BLaER1 treated with 17β-estradiol and CSF1 and Interleukin-3, amounts not matched to agents 10 nM and 100 nM (cell line): ENCODE measurements around the gene RHOG.

Experiments used
- H3K27ac ChIP-seq, 11 experiments: shearing (Covaris generic); formaldehyde crosslinking; 2 replicates each; pipeline ENCODE4 v1.8.1; 2022
- H3K27me3 ChIP-seq, 11 experiments: shearing (Covaris generic); formaldehyde crosslinking; 2 replicates each; pipeline ENCODE4 v1.8.1; 2022
- H3K36me3 ChIP-seq, 11 experiments: shearing (Covaris generic); formaldehyde crosslinking; 2 replicates each; pipeline ENCODE4 v1.8.1; 2022
- H3K4me1 ChIP-seq, 10 experiments: shearing (Covaris generic); formaldehyde crosslinking; 2 replicates each; pipeline ENCODE4 v1.8.1; 2022
- H3K4me2 ChIP-seq, 11 experiments: shearing (Covaris generic); formaldehyde crosslinking; 2 replicates each; pipeline ENCODE4 v1.8.1; 2022
- H3K4me3 ChIP-seq, 10 experiments: shearing (Covaris generic); formaldehyde crosslinking; 2 replicates each; pipeline ENCODE4 v1.8.1; 2022
- H3K9ac ChIP-seq, 11 experiments: shearing (Covaris generic); formaldehyde crosslinking; 2 replicates each; pipeline ENCODE4 v1.8.1; 2022
- H3K9me3 ChIP-seq, 11 experiments: shearing (Covaris generic); formaldehyde crosslinking; replicated peaks in 1 of 11; 2 replicates each; pipeline ENCODE4 v1.8.1; 2022
- H4K20me1 ChIP-seq, 11 experiments: shearing (Covaris generic); formaldehyde crosslinking; 2 replicates each; pipeline ENCODE4 v1.8.1; 2022
- Cebpa-rat ChIP-seq, 11 experiments: shearing (Covaris generic); IDR thresholded peaks; 2 replicates each; pipeline ENCODE4 v1.8.1; 2022

The RHOG gene

GRCh38 chr11:3856856-3857553, 16.2 kb upstream of the RHOG start:
- peaks cover 0 to 11% (median 0%) of the 10 kb centered on the region in 11 experiments; a peak in 5 of 22 replicates for H3K27me3 ChIP-seq
- peak overlapping the region; percentile 81 to 91 (median 82) for H3K4me3 ChIP-seq
- peak overlapping the region; percentile 90 to 99 (median 98) for H3K4me2 ChIP-seq
- peaks cover 18 to 58% (median 46%) of the 10 kb centered on the region in 11 experiments; a peak in 17 of 22 replicates for H4K20me1 ChIP-seq
- H3K9ac ChIP-seq = peak overlapping the region in 8 of 11 experiments; percentile 85 to 98 (median 93); a peak in 13 of 22 replicates
- TF ChIP-seq Cebpa-rat (IDR thresholded peaks at IDR 0.05) = no peak
- peaks cover 77 to 83% (median 79%) of the 10 kb centered on the region in 10 experiments for H3K4me1 ChIP-seq
- no peaks in the 10 kb centered on the region for H3K9me3 ChIP-seq
- H3K36me3 ChIP-seq = peaks cover 0 to 10% (median 0%) of the 10 kb centered on the region in 11 experiments; a peak in 1 of 22 replicates
- peak overlapping the region in 3 of 11 experiments; percentile 88 to 93 (median 90); a peak in 4 of 22 replicates for H3K27ac ChIP-seq

GRCh38 chr11:3855808-3856491, 15.2 kb upstream of the RHOG start:
- H3K9me3 ChIP-seq = no peaks in the 10 kb centered on the region
- H3K4me1 ChIP-seq = peaks cover 66 to 72% (median 69%) of the 10 kb centered on the region in 10 experiments
- peak overlapping the region; percentile 81 to 97 (median 90) for H3K27ac ChIP-seq
- H3K4me3 ChIP-seq = peak overlapping the region; percentile 81 to 91 (median 82)
- TF ChIP-seq Cebpa-rat (IDR thresholded peaks at IDR 0.05) = no peak
- peak overlapping the region; percentile 85 to 98 (median 91) for H3K9ac ChIP-seq
- H3K4me2 ChIP-seq = peak overlapping the region; percentile 90 to 99 (median 98)
- peaks cover 0 to 11% (median 0%) of the 10 kb centered on the region in 11 experiments; a peak in 5 of 22 replicates for H3K27me3 ChIP-seq
- peaks cover 0 to 10% (median 0%) of the 10 kb centered on the region in 11 experiments; a peak in 1 of 22 replicates for H3K36me3 ChIP-seq
- H4K20me1 ChIP-seq = peaks cover 18 to 49% (median 41%) of the 10 kb centered on the region in 11 experiments; a peak in 17 of 22 replicates

GRCh38 chr11:3854977-3855807, 14.4 kb upstream of the RHOG start, which contains the start of gene STIM1:
STIM1 (plus strand) TSS chr11:3855664; CDS start chr11:3856271, 607 bp downstream.
- Histone ChIP-seq H3K27ac (peak within 1 kb of the TSS; percentile 81 to 97 (median 90)), H3K36me3 (peaks cover 0 to 10% (median 0%) of the 10 kb centered on the region in 11 experiments; a peak in 1 of 22 replicates), H3K4me1 (peaks cover 59 to 64% (median 61%) of the 10 kb centered on the region in 10 experiments), H3K4me2 (peak within 1 kb of the TSS; percentile 91 to 99 (median 98)), H3K4me3 (peak within 1 kb of the TSS; percentile 81 to 91 (median 82)), H3K27me3 (peaks cover 0 to 11% (median 0%) of the 10 kb centered on the region in 11 experiments; a peak in 5 of 22 replicates), H3K9me3 (no peaks in the 10 kb centered on the region), H3K9ac (peak within 1 kb of the TSS; percentile 85 to 98 (median 91)), H4K20me1 (peaks cover 11 to 41% (median 35%) of the 10 kb centered on the region in 11 experiments; a peak in 17 of 22 replicates)
- TF ChIP-seq Cebpa-rat (IDR thresholded peaks at IDR 0.05) = no peak

GRCh38 chr11:3854660-3854976, 13.9 kb upstream of the RHOG start:
- H3K4me3 ChIP-seq = peak overlapping the region; percentile 81 to 91 (median 82); a peak in 19 of 20 replicates
- H3K4me2 ChIP-seq = peak overlapping the region; percentile 68 to 99 (median 94)
- H3K4me1 ChIP-seq = peaks cover 53 to 59% (median 55%) of the 10 kb centered on the region in 10 experiments
- peaks cover 6 to 38% (median 30%) of the 10 kb centered on the region in 11 experiments; a peak in 17 of 22 replicates for H4K20me1 ChIP-seq
- no peaks in the 10 kb centered on the region for H3K9me3 ChIP-seq
- H3K36me3 ChIP-seq = peaks cover 0 to 9% (median 0%) of the 10 kb centered on the region in 11 experiments; a peak in 1 of 22 replicates
- no peak for TF ChIP-seq Cebpa-rat (IDR thresholded peaks at IDR 0.05)
- peak overlapping the region; percentile 81 to 97 (median 90) for H3K27ac ChIP-seq
- H3K27me3 ChIP-seq = peaks cover 0 to 11% (median 0%) of the 10 kb centered on the region in 11 experiments; a peak in 5 of 22 replicates
- peak overlapping the region; percentile 85 to 98 (median 91) for H3K9ac ChIP-seq

GRCh38 chr11:3853899-3854659, 13.3 kb upstream of the RHOG start:
- Histone ChIP-seq H3K9me3 (no peaks in the 10 kb centered on the region), H4K20me1 (peaks cover under 1 to 33% (median 25%) of the 10 kb centered on the region in 11 experiments; a peak in 17 of 22 replicates), H3K4me1 (peaks cover 47 to 53% (median 50%) of the 10 kb centered on the region in 10 experiments), H3K27ac (peak overlapping the region; percentile 81 to 97 (median 90)), H3K4me2 (peak overlapping the region; percentile 68 to 99 (median 94)), H3K4me3 (peak overlapping the region; percentile 81 to 91 (median 82); a peak in 18 of 20 replicates), H3K9ac (peak overlapping the region; percentile 85 to 98 (median 91)), H3K36me3 (0 out of 22 replicates have a peak, but pooled peaks cover 0 to 4% (median 0%) of the 10 kb centered on the region in 11 experiments), H3K27me3 (peaks cover 0 to 11% (median 0%) of the 10 kb centered on the region in 11 experiments; a peak in 5 of 22 replicates)
- no peak for TF ChIP-seq Cebpa-rat (IDR thresholded peaks at IDR 0.05)

GRCh38 chr11:3853545-3853842, 12.7 kb upstream of the RHOG start:
- Histone ChIP-seq H3K4me1 (peaks cover 42 to 48% (median 44%) of the 10 kb centered on the region in 10 experiments), H3K27ac (peak overlapping the region in 10 of 11 experiments; percentile 81 to 97 (median 92); a peak in 16 of 22 replicates), H3K36me3 (no peaks in the 10 kb centered on the region), H4K20me1 (peaks cover 0 to 27% (median 19%) of the 10 kb centered on the region in 11 experiments; a peak in 16 of 22 replicates), H3K4me2 (peak overlapping the region; percentile 68 to 99 (median 94); a peak in 21 of 22 replicates), H3K9me3 (no peaks in the 10 kb centered on the region), H3K9ac (peak overlapping the region in 7 of 11 experiments; percentile 85 to 94 (median 90); a peak in 8 of 22 replicates), H3K4me3 (no peak overlapping the region), H3K27me3 (peaks cover 0 to 11% (median 0%) of the 10 kb centered on the region in 11 experiments; a peak in 5 of 22 replicates)
- no peak for TF ChIP-seq Cebpa-rat (IDR thresholded peaks at IDR 0.05)

- Histone ChIP-seq H3K27ac (no peak overlapping the region), H3K4me3 (no peak overlapping the region), H3K4me1 (peaks cover 11 to 36% (median 15%) of the 10 kb centered on the region in 10 experiments), H3K27me3 (no peaks in the 10 kb centered on the region), H3K4me2 (no peak overlapping the region), H3K9me3 (no peaks in the 10 kb centered on the region), H3K36me3 (no peaks in the 10 kb centered on the region), H4K20me1 (no peaks in the 10 kb centered on the region), H3K9ac (no peak overlapping the region)
- TF ChIP-seq Cebpa-rat (IDR thresholded peaks at IDR 0.05) = no peak
These were observed 8.6 kb upstream of the RHOG start for GRCh38 chr11:3849297-3849874.
